ENCODE results near the gene UBE2S. TPM values are rescaled to one million over a fixed set of nuclear protein-coding genes. Genes with fewer than 3 reads are reported as not detected.

UBE2S gene
- total RNA-seq, 4 donors from 2014 or later = 5.7 to 13.3 (median 9.8) TPM

DNA sequence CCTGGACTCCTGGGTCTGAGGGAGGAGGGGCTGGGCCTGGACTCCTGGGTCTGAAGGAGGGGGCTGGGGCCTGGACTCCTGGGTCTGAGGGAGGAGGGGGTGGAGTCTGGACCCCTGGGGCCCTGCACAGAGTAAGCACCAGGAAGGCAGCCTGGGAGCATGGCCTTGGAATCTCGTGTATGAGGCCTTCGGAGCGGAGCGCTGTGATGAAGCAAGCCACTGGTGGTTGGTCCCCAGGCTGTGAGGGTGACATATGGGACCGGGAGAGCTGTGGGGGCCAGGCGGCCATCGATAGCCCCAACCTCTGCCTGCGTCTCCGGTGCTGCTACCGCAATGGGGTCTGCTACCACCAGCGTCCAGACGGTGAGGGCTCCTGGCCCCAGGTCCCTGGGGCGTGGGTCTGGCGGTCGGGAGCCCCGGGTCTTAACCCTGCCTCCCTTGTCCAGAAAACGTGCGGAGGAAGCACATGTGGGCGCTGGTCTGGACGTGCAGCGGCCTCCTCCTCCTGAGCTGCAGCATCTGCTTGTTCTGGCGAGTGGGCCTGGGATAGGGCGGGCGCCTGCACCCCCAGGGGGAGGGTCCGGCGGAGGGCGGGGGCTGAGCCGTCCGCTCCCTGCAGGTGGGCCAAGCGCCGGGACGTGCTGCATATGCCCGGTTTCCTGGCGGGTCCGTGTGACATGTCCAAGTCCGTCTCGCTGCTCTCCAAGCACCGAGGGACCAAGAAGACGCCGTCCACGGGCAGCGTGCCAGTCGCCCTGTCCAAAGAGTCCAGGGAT lies 30.0 kb downstream of the UBE2S start:
- no peak overlapping the region for H3K4me3 ChIP-seq (replicated peaks in 1 of 3)
- no peaks in the 10 kb centered on the region for H3K36me3 ChIP-seq
- H3K27me3 ChIP-seq = peaks cover 25% of the 10 kb centered on the region
- no peaks in the 10 kb centered on the region for H3K9me3 ChIP-seq
- no peak overlapping the region for H3K27ac ChIP-seq
- TF ChIP-seq POLR2A (IDR thresholded peaks at IDR 0.05) = no peak
- TF ChIP-seq, protein P1, sequence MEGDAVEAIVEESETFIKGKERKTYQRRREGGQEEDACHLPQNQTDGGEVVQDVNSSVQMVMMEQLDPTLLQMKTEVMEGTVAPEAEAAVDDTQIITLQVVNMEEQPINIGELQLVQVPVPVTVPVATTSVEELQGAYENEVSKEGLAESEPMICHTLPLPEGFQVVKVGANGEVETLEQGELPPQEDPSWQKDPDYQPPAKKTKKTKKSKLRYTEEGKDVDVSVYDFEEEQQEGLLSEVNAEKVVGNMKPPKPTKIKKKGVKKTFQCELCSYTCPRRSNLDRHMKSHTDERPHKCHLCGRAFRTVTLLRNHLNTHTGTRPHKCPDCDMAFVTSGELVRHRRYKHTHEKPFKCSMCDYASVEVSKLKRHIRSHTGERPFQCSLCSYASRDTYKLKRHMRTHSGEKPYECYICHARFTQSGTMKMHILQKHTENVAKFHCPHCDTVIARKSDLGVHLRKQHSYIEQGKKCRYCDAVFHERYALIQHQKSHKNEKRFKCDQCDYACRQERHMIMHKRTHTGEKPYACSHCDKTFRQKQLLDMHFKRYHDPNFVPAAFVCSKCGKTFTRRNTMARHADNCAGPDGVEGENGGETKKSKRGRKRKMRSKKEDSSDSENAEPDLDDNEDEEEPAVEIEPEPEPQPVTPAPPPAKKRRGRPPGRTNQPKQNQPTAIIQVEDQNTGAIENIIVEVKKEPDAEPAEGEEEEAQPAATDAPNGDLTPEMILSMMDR (IDR thresholded peaks at IDR 0.05) = no peak
- intact Hi-C loops (cut with DNase I) = no loop called here
- DNase-seq = peak in 1 of 2 donors; percentile 13
- H3K4me1 ChIP-seq = peaks cover 0 to 5% of the 10 kb centered on the region in 2 donors
- WGBS, 2 donors = 14 to 16% methylated on average over 15 to 20 of the region's 43 CpGs

DNA sequence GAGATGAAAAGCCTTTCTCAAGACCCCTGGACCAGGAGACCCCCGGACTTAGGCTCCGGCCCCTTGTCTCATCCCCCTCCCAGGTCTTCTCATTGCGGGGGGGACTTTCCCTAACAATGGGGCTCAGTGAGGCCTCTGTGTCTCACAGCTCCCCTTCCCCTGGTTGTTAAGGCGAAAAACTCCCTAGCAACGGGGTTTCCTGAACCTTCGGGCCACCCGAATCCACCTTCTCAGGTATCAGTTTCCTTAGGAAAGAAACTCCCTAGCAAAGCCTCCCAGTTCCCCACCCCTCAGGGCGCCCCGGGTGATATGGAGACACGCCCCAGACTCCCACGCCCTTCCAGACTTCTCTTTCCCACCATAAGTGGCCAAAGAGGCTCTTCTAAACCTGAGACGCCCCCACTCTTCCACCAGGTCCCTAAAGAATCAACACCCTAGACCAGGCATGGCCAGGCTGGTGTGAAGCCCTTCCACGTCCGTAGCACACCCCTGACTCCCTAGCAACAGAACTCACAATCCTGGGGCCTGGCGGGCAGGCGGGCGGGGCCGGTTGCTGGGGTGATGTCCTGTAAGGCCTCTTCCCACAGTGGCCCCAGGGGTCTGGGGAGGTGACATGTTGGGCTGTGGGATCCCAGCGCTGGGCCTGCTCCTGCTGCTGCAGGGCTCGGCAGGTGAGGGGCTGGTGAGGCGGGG lies 31.2 kb downstream of the UBE2S start, which contains the start of gene TMEM190:
TMEM190 (plus strand) TSS at position 586 of the 693 bp plus-strand sequence; CDS start at position 614, 28 bp downstream.
- Histone ChIP-seq H3K27me3 (peaks cover 31% of the 10 kb centered on the region), H3K4me1 (peaks cover 0 to 5% of the 10 kb centered on the region in 2 donors), H3K27ac (no peak within 1 kb of the TSS), H3K36me3 (no peaks in the 10 kb centered on the region), H3K4me3 (replicated peaks in 1 of 3) (no peak within 1 kb of the TSS), H3K9me3 (no peaks in the 10 kb centered on the region)
- WGBS, 2 donors = 30 to 32% methylated on average over 16 to 17 of the region's 21 CpGs
- DNase-seq = no peak
- TF ChIP-seq POLR2A (IDR thresholded peaks at IDR 0.05) = no peak
- TF ChIP-seq, protein P1 (IDR thresholded peaks at IDR 0.05) = no peak
- intact Hi-C loops (cut with DNase I) = no loop called here

DNA sequence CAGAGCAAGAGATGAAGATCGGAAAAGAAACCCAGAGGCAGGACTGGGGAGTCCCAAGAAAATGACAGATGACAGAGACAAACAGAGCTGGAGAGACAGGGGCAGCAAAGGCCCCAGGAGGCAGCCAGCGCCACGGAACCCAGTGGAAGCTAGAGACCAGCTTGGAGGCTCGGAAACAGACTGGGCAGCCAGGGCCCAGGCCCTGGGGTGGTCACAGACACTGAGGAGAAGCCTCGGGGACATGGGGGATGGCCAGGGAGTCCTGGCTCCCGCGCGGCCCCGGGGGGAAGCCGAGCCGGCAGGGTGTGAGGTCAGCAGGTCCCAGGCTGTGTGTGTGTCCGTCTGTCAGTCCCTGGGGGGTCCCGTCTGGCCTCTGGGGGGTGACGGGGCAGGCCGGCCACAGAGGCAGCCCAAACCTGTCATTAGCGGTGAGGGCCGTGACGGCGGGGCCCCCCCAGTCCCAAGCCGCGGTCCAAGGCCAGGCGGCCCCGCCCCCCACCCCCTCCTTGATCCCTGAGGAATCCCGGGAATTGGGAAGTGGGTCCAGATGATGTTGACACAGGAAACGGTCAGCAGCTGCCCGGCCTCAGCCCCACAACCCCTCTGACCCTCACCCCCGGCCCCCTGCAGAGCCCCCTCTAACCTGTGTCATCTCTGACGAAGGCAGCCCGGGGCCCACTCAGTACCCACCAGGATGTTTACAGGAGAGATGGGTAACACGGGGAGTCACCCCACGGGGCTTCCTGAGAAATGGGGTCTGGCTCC lies 33.4 kb downstream of the UBE2S start:
- intact Hi-C loops (cut with DNase I) = no loop called here
- H3K4me3 ChIP-seq (replicated peaks in 1 of 3) = no peak overlapping the region
- no peak for DNase-seq
- 10 to 11% methylated on average over 14 to 16 of the region's 31 CpGs for WGBS, 2 donors
- no peak overlapping the region for H3K27ac ChIP-seq
- no peaks in the 10 kb centered on the region for H3K9me3 ChIP-seq
- H3K36me3 ChIP-seq = no peaks in the 10 kb centered on the region
- peaks cover 0 to 14% of the 10 kb centered on the region in 2 donors for H3K4me1 ChIP-seq
- peaks cover 41% of the 10 kb centered on the region for H3K27me3 ChIP-seq
- TF ChIP-seq, protein P1 (IDR thresholded peaks at IDR 0.05) = no peak
- TF ChIP-seq POLR2A (IDR thresholded peaks at IDR 0.05) = no peak

DNA sequence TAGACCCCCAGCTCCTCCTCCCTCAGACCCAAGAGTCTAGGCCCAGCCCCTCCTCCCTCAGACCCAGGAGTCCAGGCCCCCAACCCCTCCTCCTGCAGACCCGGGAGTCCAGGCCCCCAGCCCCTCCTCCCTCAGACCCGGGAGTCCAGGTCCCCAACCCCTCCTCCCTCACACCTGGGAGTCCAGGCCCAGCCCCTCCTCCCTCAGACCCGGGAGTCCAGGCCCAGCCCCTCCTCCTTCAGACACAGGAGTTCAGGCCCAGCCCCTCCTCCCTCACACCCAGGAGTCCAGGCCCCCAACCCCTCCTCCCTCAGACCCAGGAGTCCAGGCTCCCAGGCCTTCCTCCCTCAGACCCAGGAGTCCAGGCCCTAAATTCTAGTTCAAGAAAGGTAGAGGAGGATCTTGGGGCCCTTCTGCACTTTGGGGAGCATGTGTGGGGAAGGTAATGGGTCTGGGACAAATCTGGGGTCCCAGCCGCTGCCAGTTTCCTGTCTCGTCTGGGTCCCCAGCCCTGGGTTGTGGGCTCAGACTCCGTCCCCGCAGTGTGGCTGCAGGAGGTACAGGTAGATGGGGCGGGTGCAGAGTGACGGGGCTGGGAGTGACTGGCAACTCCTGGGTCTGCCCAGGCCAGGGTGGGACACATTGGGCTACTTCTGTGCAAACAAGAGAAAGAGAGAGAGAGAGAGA lies 34.1 kb downstream of the UBE2S start:
- intact Hi-C loops (cut with DNase I) = no loop called here
- DNase-seq = no peak
- H3K4me1 ChIP-seq = peaks cover 0 to 20% of the 10 kb centered on the region in 2 donors
- no peak overlapping the region for H3K4me3 ChIP-seq (replicated peaks in 1 of 3)
- TF ChIP-seq, protein P1 (IDR thresholded peaks at IDR 0.05) = no peak
- TF ChIP-seq POLR2A (IDR thresholded peaks at IDR 0.05) = no peak
- H3K27me3 ChIP-seq = peaks cover 46% of the 10 kb centered on the region
- 55 to 63% methylated on average over 4 to 7 of the region's 9 CpGs for WGBS, 2 donors
- no peak overlapping the region for H3K27ac ChIP-seq
- no peaks in the 10 kb centered on the region for H3K36me3 ChIP-seq
- H3K9me3 ChIP-seq = no peaks in the 10 kb centered on the region
